HepG2 (cell line): ENCODE data around the gene P2RY2. TPM values are rescaled to one million over a fixed set of nuclear protein-coding genes. Genes with fewer than 3 reads are reported as not detected.

Experiments
- AKAP8 ChIP-seq: sonication (generic); formaldehyde crosslinking; IDR thresholded peaks from 2 replicates; pipeline ENCODE4 v1.5.1; 2020; ENCODE audit warnings: mild to moderate bottlenecking, missing genetic modification reagents
- CCDC6 ChIP-seq: sonication (generic); formaldehyde crosslinking; IDR thresholded peaks from 2 replicates; pipeline ENCODE4 v1.8.1; 2022; ENCODE audit warnings: mild to moderate bottlenecking, missing genetic modification reagents, moderate library complexity
- FIP1L1 ChIP-seq: fragments of 200-400 bp; formaldehyde crosslinking; IDR thresholded peaks from 2 replicates; pipeline ENCODE4 v1.6.1; 2018; ENCODE audit warnings: low read depth, mild to moderate bottlenecking, low read length, moderate library complexity, borderline replicate concordance; ENCODE audit not compliant: insufficient read depth
- HDAC2 ChIP-seq: sonication (generic); formaldehyde crosslinking; IDR thresholded peaks from 2 replicates; pipeline ENCODE4 v1.4.0; 2020; ENCODE audit warnings: missing genetic modification reagents
- KLF12 ChIP-seq: sonication (generic); formaldehyde crosslinking; IDR thresholded peaks from 2 replicates; pipeline ENCODE4 v1.4.0; 2020; ENCODE audit warnings: missing genetic modification reagents, borderline replicate concordance
- PITX1 ChIP-seq: sonication (generic); formaldehyde crosslinking; IDR thresholded peaks from 2 replicates; pipeline ENCODE4 v1.5.1; 2020; ENCODE audit warnings: mild to moderate bottlenecking, missing genetic modification reagents
- RFX1 ChIP-seq: fragments of 450-650 bp; IDR thresholded peaks from 2 replicates; pipeline ENCODE4 v1.6.1; 2017
- TBP ChIP-seq: sonication (generic); formaldehyde crosslinking; IDR thresholded peaks from 2 replicates; pipeline ENCODE4 v1.5.0; 2020; ENCODE audit warnings: missing genetic modification reagents
- TCF12 ChIP-seq, 2 experiments: fragments of 450-650 bp in 1 of 2; sonication (generic) in 1 of 2; formaldehyde crosslinking in 1 of 2; IDR thresholded peaks; 2 replicates each; pipeline versions ENCODE4 v1.6.1 to v1.8.0; 2017 to 2022; ENCODE audit warnings: antibody characterized with exemption in 1 of 2, mild to moderate bottlenecking in 1 of 2, missing genetic modification reagents in 1 of 2, moderate library complexity in 1 of 2
- U2AF1 ChIP-seq: fragments of 200-400 bp; formaldehyde crosslinking; optimal IDR thresholded peaks from 2 replicates; pipeline ENCODE3; 2017; ENCODE audit warnings: mild to moderate bottlenecking, low read depth, low read length
- ZNF234 ChIP-seq: sonication (generic); formaldehyde crosslinking; conservative IDR thresholded peaks from 2 replicates; pipeline ENCODE4 v1.5.1; 2020; ENCODE audit warnings: mild to moderate bottlenecking, missing genetic modification reagents
- ZNF460 ChIP-seq: sonication (generic); formaldehyde crosslinking; IDR thresholded peaks from 2 replicates; pipeline ENCODE4 v1.5.1; 2020; ENCODE audit warnings: missing genetic modification reagents, mild to moderate bottlenecking, borderline replicate concordance
- ZNF577 ChIP-seq: sonication (generic); formaldehyde crosslinking; IDR thresholded peaks from 2 replicates; pipeline ENCODE4 v1.4.0; 2020; ENCODE audit warnings: mild to moderate bottlenecking, low read depth, missing genetic modification reagents, borderline replicate concordance
- ZNF614 ChIP-seq: IDR thresholded peaks from 2 replicates; pipeline ENCODE4 v1.6.1; 2018; ENCODE audit warnings: missing biosample characterization, missing genetic modification reagents, inconsistent platforms, borderline replicate concordance
- ZNF746 ChIP-seq: sonication (generic); formaldehyde crosslinking; IDR thresholded peaks from 2 replicates; pipeline ENCODE4 v1.8.0; 2022; ENCODE audit warnings: mild to moderate bottlenecking, missing genetic modification reagents
- ZNF788 ChIP-seq: sonication (generic); formaldehyde crosslinking; IDR thresholded peaks from 2 replicates; pipeline ENCODE4 v1.5.0; 2020; ENCODE audit warnings: mild to moderate bottlenecking, missing genetic modification reagents, borderline replicate concordance
- ZNF883 ChIP-seq: sonication (generic); formaldehyde crosslinking; IDR thresholded peaks from 2 replicates; pipeline ENCODE4 v1.5.1; 2020; ENCODE audit warnings: mild to moderate bottlenecking, missing genetic modification reagents; ENCODE audit errors: not compliant biosample characterization
- polyA plus RNA-seq, 8 experiments: library from polyadenylated mRNA; depleted of rRNA in 3 of 8; stranded (reverse) in 7 of 8; unstranded in 1 of 8; fragments of >200 nt; fragmentation: Illumina TruSeq in 4 of 8; extraction: Trizol in 4 of 8; gene quantifications; 2 replicates each; pipeline versions ENCODE4 v1.2.1 to v1.2.3, GENCODE V29; 2011 to 2016; ENCODE audit warnings: low read depth in 4 of 8, missing spikeins in 1 of 8, mixed read lengths in 1 of 8; ENCODE audit not compliant: insufficient read depth in 1 of 8
- total RNA-seq, 5 experiments: library from RNA; depleted of rRNA; stranded (reverse); fragments of >200 nt; fragmentation: Illumina TruSeq; extraction: Trizol; gene quantifications; 2 replicates each; pipeline ENCODE4 v1.2.3, GENCODE V29; 2016; ENCODE audit warnings: low read depth in 1 of 5
- TF ChIP-seq, protein P1 (sequence below): sonication (generic); formaldehyde crosslinking; IDR thresholded peaks from 2 replicates; pipeline ENCODE4 v1.4.0; 2020; ENCODE audit warnings: missing genetic modification reagents, borderline replicate concordance
- TF ChIP-seq, protein P2 (sequence below), 2 experiments: IDR thresholded peaks; 2 replicates each; pipeline ENCODE4 v1.6.1; 2011 to 2012; ENCODE audit warnings: low read length in 2 of 2, borderline replicate concordance in 1 of 2, low read depth in 1 of 2, mild to moderate bottlenecking in 1 of 2, moderate library complexity in 1 of 2
- TF ChIP-seq, protein P3 (sequence below): sonication (generic); formaldehyde crosslinking; IDR thresholded peaks from 2 replicates; pipeline ENCODE4 v1.4.0; 2020; ENCODE audit warnings: mild to moderate bottlenecking, missing genetic modification reagents
- TF ChIP-seq, protein P4 (sequence below): sonication (generic); formaldehyde crosslinking; IDR thresholded peaks from 2 replicates; pipeline ENCODE4 v1.5.1; 2020; ENCODE audit warnings: missing genetic modification reagents, mild to moderate bottlenecking, borderline replicate concordance

Gene P2RY2
- total and polyA plus RNA-seq, 2 of the 13 experiments (the other 11 are each of a cell fraction or from before 2014, with no cell fraction given): 0.95 to 3.1 TPM

DNA sequence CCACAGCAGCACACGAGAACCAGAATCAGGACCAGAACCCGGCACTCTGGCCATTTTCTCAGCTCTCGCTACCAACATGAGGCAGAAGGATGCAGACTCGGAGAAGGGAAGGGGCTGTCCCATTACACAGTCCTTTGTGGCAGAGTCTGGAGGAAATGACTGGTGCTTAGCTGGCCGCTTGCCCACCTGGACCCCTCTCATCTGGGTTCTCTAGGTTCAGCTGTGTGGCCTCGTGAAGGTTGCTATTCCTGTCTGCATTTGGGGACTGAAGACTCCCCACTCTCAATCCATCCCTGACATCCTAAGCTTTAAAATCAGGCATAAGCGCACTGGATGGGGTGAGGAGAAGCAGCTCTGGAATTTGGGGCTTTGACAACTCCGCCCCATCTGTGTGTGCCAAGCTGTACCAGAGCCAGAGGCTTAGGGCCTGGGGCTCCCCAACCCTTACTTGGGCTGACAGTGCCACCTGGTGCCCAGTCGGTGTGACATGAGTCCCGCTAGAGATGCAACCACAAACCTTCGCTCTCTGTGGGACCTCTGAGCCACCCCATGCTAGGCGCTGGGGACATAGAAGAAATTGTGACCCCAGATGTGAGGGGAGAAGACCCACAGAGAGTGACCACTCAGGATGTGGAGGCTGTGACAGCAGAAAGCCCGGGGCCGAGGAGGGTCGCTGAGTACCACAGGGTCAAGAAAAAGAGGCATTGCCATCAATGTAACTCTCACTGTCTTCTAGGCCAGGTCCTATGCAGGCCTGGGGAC lies 40.1 kb upstream of the P2RY2 start (continued):
- TF ChIP-seq, protein P1, sequence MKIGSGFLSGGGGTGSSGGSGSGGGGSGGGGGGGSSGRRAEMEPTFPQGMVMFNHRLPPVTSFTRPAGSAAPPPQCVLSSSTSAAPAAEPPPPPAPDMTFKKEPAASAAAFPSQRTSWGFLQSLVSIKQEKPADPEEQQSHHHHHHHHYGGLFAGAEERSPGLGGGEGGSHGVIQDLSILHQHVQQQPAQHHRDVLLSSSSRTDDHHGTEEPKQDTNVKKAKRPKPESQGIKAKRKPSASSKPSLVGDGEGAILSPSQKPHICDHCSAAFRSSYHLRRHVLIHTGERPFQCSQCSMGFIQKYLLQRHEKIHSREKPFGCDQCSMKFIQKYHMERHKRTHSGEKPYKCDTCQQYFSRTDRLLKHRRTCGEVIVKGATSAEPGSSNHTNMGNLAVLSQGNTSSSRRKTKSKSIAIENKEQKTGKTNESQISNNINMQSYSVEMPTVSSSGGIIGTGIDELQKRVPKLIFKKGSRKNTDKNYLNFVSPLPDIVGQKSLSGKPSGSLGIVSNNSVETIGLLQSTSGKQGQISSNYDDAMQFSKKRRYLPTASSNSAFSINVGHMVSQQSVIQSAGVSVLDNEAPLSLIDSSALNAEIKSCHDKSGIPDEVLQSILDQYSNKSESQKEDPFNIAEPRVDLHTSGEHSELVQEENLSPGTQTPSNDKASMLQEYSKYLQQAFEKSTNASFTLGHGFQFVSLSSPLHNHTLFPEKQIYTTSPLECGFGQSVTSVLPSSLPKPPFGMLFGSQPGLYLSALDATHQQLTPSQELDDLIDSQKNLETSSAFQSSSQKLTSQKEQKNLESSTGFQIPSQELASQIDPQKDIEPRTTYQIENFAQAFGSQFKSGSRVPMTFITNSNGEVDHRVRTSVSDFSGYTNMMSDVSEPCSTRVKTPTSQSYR: no peak
- TF ChIP-seq ZNF883 (no peak), ZNF788 (CRISPR knock-in tag) (no peak), ZNF234 (CRISPR knock-in tag) (no peak), CCDC6 (CRISPR knock-in tag) (0 out of 2 replicates have a peak, but pooled peaks have one; percentile 37), ZNF460 (CRISPR knock-in tag) (no peak), TCF12 (IDR thresholded peaks at IDR 0.05) (no peak), TCF12 (CRISPR knock-in tag; IDR thresholded peaks at IDR 0.05) (no peak), AKAP8 (no peak), U2AF1 (no peak), KLF12 (no peak; the same call in 1 of the 2 replicates), TBP (CRISPR knock-in tag) (no peak), ZNF746 (CRISPR knock-in tag) (no peak), ZNF614 (CRISPR knock-in tag) (0 out of 2 replicates have a peak, but pooled peaks have one; percentile 41), ZNF577 (CRISPR knock-in tag) (no peak), PITX1 (peak; percentile 54; the same call in 1 of the 2 replicates), RFX1 (no peak), HDAC2 (CRISPR knock-in tag) (no peak), FIP1L1 (no peak)
- TF ChIP-seq, protein P2, sequence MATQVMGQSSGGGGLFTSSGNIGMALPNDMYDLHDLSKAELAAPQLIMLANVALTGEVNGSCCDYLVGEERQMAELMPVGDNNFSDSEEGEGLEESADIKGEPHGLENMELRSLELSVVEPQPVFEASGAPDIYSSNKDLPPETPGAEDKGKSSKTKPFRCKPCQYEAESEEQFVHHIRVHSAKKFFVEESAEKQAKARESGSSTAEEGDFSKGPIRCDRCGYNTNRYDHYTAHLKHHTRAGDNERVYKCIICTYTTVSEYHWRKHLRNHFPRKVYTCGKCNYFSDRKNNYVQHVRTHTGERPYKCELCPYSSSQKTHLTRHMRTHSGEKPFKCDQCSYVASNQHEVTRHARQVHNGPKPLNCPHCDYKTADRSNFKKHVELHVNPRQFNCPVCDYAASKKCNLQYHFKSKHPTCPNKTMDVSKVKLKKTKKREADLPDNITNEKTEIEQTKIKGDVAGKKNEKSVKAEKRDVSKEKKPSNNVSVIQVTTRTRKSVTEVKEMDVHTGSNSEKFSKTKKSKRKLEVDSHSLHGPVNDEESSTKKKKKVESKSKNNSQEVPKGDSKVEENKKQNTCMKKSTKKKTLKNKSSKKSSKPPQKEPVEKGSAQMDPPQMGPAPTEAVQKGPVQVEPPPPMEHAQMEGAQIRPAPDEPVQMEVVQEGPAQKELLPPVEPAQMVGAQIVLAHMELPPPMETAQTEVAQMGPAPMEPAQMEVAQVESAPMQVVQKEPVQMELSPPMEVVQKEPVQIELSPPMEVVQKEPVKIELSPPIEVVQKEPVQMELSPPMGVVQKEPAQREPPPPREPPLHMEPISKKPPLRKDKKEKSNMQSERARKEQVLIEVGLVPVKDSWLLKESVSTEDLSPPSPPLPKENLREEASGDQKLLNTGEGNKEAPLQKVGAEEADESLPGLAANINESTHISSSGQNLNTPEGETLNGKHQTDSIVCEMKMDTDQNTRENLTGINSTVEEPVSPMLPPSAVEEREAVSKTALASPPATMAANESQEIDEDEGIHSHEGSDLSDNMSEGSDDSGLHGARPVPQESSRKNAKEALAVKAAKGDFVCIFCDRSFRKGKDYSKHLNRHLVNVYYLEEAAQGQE (IDR thresholded peaks at IDR 0.05; ENCODE audit: borderline replicate concordance in 1 of 2, low read depth in 1 of 2, low read length in 2 of 2): no peak
- TF ChIP-seq, protein P3, sequence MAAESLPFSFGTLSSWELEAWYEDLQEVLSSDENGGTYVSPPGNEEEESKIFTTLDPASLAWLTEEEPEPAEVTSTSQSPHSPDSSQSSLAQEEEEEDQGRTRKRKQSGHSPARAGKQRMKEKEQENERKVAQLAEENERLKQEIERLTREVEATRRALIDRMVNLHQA (CRISPR knock-in tag): no peak
- TF ChIP-seq, protein P4, sequence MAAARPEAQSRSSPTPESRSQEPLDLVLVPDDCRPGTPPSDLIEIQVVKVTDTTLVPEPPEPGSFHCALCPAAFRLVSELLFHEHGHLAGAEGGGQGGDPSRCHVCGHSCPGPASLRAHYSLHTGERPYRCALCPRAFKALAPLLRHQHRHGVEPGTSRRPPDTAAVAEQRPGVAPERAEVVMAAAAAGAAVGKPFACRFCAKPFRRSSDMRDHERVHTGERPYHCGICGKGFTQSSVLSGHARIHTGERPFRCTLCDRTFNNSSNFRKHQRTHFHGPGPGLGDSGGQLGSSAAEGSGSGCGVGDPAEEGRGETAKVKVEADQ (CRISPR knock-in tag): no peak
